ENCODE data around the gene PSMA6.

PSMA6 gene

GRCh38 chr14:35366521-35366976 lies 74.4 kb downstream of the PSMA6 start:
- H3K4me3 ChIP-seq (ENCODE audit: low read depth, low read length) = no peak overlapping the region
- in situ Hi-C loops (cut with HindIII; ENCODE audit: low pct_ligation_motif_present, low sequenced_read_pairs) = no loop called here
- H3K27ac ChIP-seq = peak overlapping the region; percentile 63
- TF ChIP-seq CTCF (IDR thresholded peaks at IDR 0.05; ENCODE audit: low read depth, low read length, missing control alignments) = no peak
- no peaks in the 10 kb centered on the region for H3K36me3 ChIP-seq (replicated peaks)
- DNase-seq = no peak
- H3K27me3 ChIP-seq (replicated peaks) = no peaks in the 10 kb centered on the region

- Histone ChIP-seq H3K36me3 (replicated peaks) (no peaks in the 10 kb centered on the region), H3K27me3 (replicated peaks) (no peaks in the 10 kb centered on the region), H3K27ac (no peak overlapping the region), H3K4me3 (ENCODE audit: low read depth, low read length) (no peak overlapping the region)
- TF ChIP-seq CTCF (IDR thresholded peaks at IDR 0.05; ENCODE audit: low read depth, low read length, missing control alignments) = no peak
- in situ Hi-C loops (cut with HindIII; ENCODE audit: low pct_ligation_motif_present, low sequenced_read_pairs) = no loop called here
- DNase-seq = no peak
Measured at GRCh38 chr14:35367056-35367372, 74.8 kb downstream of the PSMA6 start.

Data from brain microvascular endothelial cell (primary cell).